Measurements from ENCODE around the gene DNAH10.

GRCh38 chr12:123905319-123905925, 143.3 kb downstream of the DNAH10 start:
- TF ChIP-seq CTCF (IDR thresholded peaks at IDR 0.05; ENCODE audit: low read depth, low read length) = peak; percentile 93
- no peak for TF ChIP-seq POLR2A (IDR thresholded peaks at IDR 0.05; ENCODE audit: extremely low read depth, insufficient read length)

Measured in NB4 (cell line).